ENCODE results near the gene MUSK.

The MUSK gene

GRCh38 chr9:110668570-110669167, at the start of gene MUSK:
Gene MUSK (plus strand): TSS chr9:110668791. CDS start chr9:110668905, 114 bp downstream.
- DNase-seq (ENCODE audit: low read depth in 1 of 2, low spot score in 1 of 2), result no peak

GRCh38 chr9:110619831-110620230, 48.8 kb upstream of the MUSK start:
- DNase-seq (ENCODE audit: low read depth in 1 of 2, low spot score in 1 of 2), result no peak

GRCh38 chr9:110620726-110621125, 47.9 kb upstream of the MUSK start:
- no peak for DNase-seq (ENCODE audit: low read depth in 1 of 2, low spot score in 1 of 2)

- no peak for DNase-seq (ENCODE audit: low read depth in 1 of 2, low spot score in 1 of 2)
Observed at GRCh38 chr9:110622368-110622767, 46.2 kb upstream of the MUSK start.

- no peak for DNase-seq (ENCODE audit: low read depth in 1 of 2, low spot score in 1 of 2)
Observed at GRCh38 chr9:110623462-110624025, 45.0 kb upstream of the MUSK start.

GRCh38 chr9:110626101-110626829, 42.3 kb upstream of the MUSK start:
- no peak for DNase-seq (ENCODE audit: low read depth in 1 of 2, low spot score in 1 of 2)

GRCh38 chr9:110635589-110635988, 33.0 kb upstream of the MUSK start:
- DNase-seq (ENCODE audit: low read depth in 1 of 2, low spot score in 1 of 2), result no peak

GRCh38 chr9:110638381-110638954, 30.1 kb upstream of the MUSK start:
- no peak for DNase-seq (ENCODE audit: low read depth in 1 of 2, low spot score in 1 of 2)

GRCh38 chr9:110640736-110641135, 27.9 kb upstream of the MUSK start:
- no peak for DNase-seq (ENCODE audit: low read depth in 1 of 2, low spot score in 1 of 2)

GRCh38 chr9:110641293-110641692, 27.3 kb upstream of the MUSK start:
- no peak for DNase-seq (ENCODE audit: low read depth in 1 of 2, low spot score in 1 of 2)

GRCh38 chr9:110648696-110649095, 19.9 kb upstream of the MUSK start:
- no peak for DNase-seq (ENCODE audit: low read depth in 1 of 2, low spot score in 1 of 2)

GRCh38 chr9:110650261-110650660, 18.3 kb upstream of the MUSK start:
- no peak for DNase-seq (ENCODE audit: low read depth in 1 of 2, low spot score in 1 of 2)

- no peak for DNase-seq (ENCODE audit: low read depth in 1 of 2, low spot score in 1 of 2)
Observed at GRCh38 chr9:110650991-110651411, 17.6 kb upstream of the MUSK start.

- DNase-seq (ENCODE audit: low read depth in 1 of 2, low spot score in 1 of 2), result no peak
Observed at GRCh38 chr9:110655754-110656641, 12.6 kb upstream of the MUSK start.

GRCh38 chr9:110659891-110660541, 8.6 kb upstream of the MUSK start:
- no peak for DNase-seq (ENCODE audit: low read depth in 1 of 2, low spot score in 1 of 2)

- DNase-seq (ENCODE audit: low read depth in 1 of 2, low spot score in 1 of 2), result no peak
Observed at GRCh38 chr9:110669433-110669832, 842 bp downstream of the MUSK start.

GRCh38 chr9:110671849-110672248, 3.3 kb downstream of the MUSK start:
- no peak for DNase-seq (ENCODE audit: low read depth in 1 of 2, low spot score in 1 of 2)

GRCh38 chr9:110672873-110673510, 4.4 kb downstream of the MUSK start:
- DNase-seq (ENCODE audit: low read depth in 1 of 2, low spot score in 1 of 2), result no peak

- no peak for DNase-seq (ENCODE audit: low read depth in 1 of 2, low spot score in 1 of 2)
Observed at GRCh38 chr9:110687497-110687896, 18.9 kb downstream of the MUSK start.

- no peak for DNase-seq (ENCODE audit: low read depth in 1 of 2, low spot score in 1 of 2)
Observed at GRCh38 chr9:110688329-110688728, 19.7 kb downstream of the MUSK start.

All from stimulated activated CD4-positive, alpha-beta T cell treated with anti-CD3 and anti-CD28 coated beads, Interleukin-15, amount 100 ng/mL, for 1 hour (primary cell).